HepG2 (cell line): ENCODE results near the gene NUB1. TPM values are rescaled to one million over a fixed set of nuclear protein-coding genes. Genes with fewer than 3 reads are reported as not detected.

Source experiments
- CBX1 ChIP-seq: IDR thresholded peaks from one replicate; pipeline ENCODE4 v1.6.1; 2016; ENCODE audit warnings: antibody characterized with exemption, low read depth
- DMTF1 ChIP-seq: sonication (generic); formaldehyde crosslinking; IDR thresholded peaks from 2 replicates; pipeline ENCODE4 v1.4.0; 2020; ENCODE audit warnings: mild to moderate bottlenecking, missing genetic modification reagents
- DNMT1 ChIP-seq: sonication (generic); formaldehyde crosslinking; IDR thresholded peaks from 2 replicates; pipeline ENCODE4 v1.5.1; 2020; ENCODE audit warnings: mild to moderate bottlenecking, missing genetic modification reagents
- ELF3 ChIP-seq: IDR thresholded peaks from 2 replicates; pipeline ENCODE4 v1.6.1; 2016; ENCODE audit warnings: missing genetic modification reagents, missing compliant biosample characterization
- ETS1 ChIP-seq: sonication (generic); formaldehyde crosslinking; IDR thresholded peaks from 2 replicates; pipeline ENCODE4 v1.4.0; 2020; ENCODE audit warnings: missing genetic modification reagents
- FOXC1 ChIP-seq: sonication (generic); formaldehyde crosslinking; IDR thresholded peaks from 2 replicates; pipeline ENCODE4 v1.8.0; 2022; ENCODE audit warnings: mild to moderate bottlenecking, missing genetic modification reagents, borderline replicate concordance
- HOXA5 ChIP-seq: sonication (generic); formaldehyde crosslinking; IDR thresholded peaks from 2 replicates; pipeline ENCODE4 v1.4.0; 2020; ENCODE audit warnings: missing genetic modification reagents
- IKZF5 ChIP-seq: IDR thresholded peaks from 2 replicates; pipeline ENCODE4 v1.6.1; 2018; ENCODE audit warnings: missing genetic modification reagents, mild to moderate bottlenecking, missing compliant biosample characterization
- KAT8 ChIP-seq: IDR thresholded peaks from 2 replicates; pipeline ENCODE4 v1.6.1; 2016; ENCODE audit warnings: missing genetic modification reagents, missing compliant biosample characterization
- MTF2 ChIP-seq: sonication (generic); formaldehyde crosslinking; IDR thresholded peaks from 2 replicates; pipeline ENCODE4 v1.5.0; 2020; ENCODE audit warnings: missing genetic modification reagents, borderline replicate concordance
- NFKB2 ChIP-seq: sonication (generic); formaldehyde crosslinking; IDR thresholded peaks from 2 replicates; pipeline ENCODE4 v1.4.0; 2020; ENCODE audit warnings: missing genetic modification reagents, borderline replicate concordance
- NFRKB ChIP-seq: fragments of 450-650 bp; IDR thresholded peaks from 2 replicates; pipeline ENCODE4 v1.6.1; 2017
- NFYB ChIP-seq: sonication (generic); formaldehyde crosslinking; IDR thresholded peaks from 2 replicates; pipeline ENCODE4 v1.4.0; 2020; ENCODE audit warnings: missing genetic modification reagents
- PBX2 ChIP-seq: IDR thresholded peaks from 2 replicates; pipeline ENCODE4 v1.6.1; 2016; ENCODE audit warnings: control low read depth
- PHF21A ChIP-seq: sonication (generic); formaldehyde crosslinking; IDR thresholded peaks from 2 replicates; pipeline ENCODE4 v1.5.0; 2020; ENCODE audit warnings: mild to moderate bottlenecking, missing genetic modification reagents
- RXRA ChIP-seq: sonication (generic); formaldehyde crosslinking; IDR thresholded peaks from 2 replicates; pipeline ENCODE4 v1.5.1; 2020; ENCODE audit warnings: missing genetic modification reagents
- SAP130 ChIP-seq: IDR thresholded peaks from 2 replicates; pipeline ENCODE4 v1.6.1; 2016; ENCODE audit warnings: low read depth
- SMC3 ChIP-seq: IDR thresholded peaks from 2 replicates; pipeline ENCODE4 v1.6.1; 2011; ENCODE audit warnings: low read length, improper control_type of control experiment
- TRAFD1 ChIP-seq: sonication (generic); formaldehyde crosslinking; IDR thresholded peaks from 2 replicates; pipeline ENCODE4 v1.5.1; 2020; ENCODE audit warnings: missing genetic modification reagents, mild to moderate bottlenecking, borderline replicate concordance
- ZNF3 ChIP-seq: IDR thresholded peaks from 2 replicates; pipeline ENCODE4 v1.7.0; 2017; ENCODE audit warnings: inconsistent platforms
- ZNF740 ChIP-seq: sonication (generic); formaldehyde crosslinking; IDR thresholded peaks from 2 replicates; pipeline ENCODE4 v1.4.0; 2020; ENCODE audit warnings: missing genetic modification reagents
- ZNF761 ChIP-seq: sonication (generic); formaldehyde crosslinking; conservative IDR thresholded peaks from 2 replicates; pipeline ENCODE4 v1.4.0; 2020; ENCODE audit warnings: mild to moderate bottlenecking, missing genetic modification reagents
- polyA plus RNA-seq, 8 experiments: library from polyadenylated mRNA; depleted of rRNA in 3 of 8; stranded (reverse) in 7 of 8; unstranded in 1 of 8; fragments of >200 nt; fragmentation: Illumina TruSeq in 4 of 8; extraction: Trizol in 4 of 8; gene quantifications; 2 replicates each; pipeline versions ENCODE4 v1.2.1 to v1.2.3, GENCODE V29; 2011 to 2016; ENCODE audit warnings: low read depth in 4 of 8, missing spikeins in 1 of 8, mixed read lengths in 1 of 8; ENCODE audit not compliant: insufficient read depth in 1 of 8
- total RNA-seq, 5 experiments: library from RNA; depleted of rRNA; stranded (reverse); fragments of >200 nt; fragmentation: Illumina TruSeq; extraction: Trizol; gene quantifications; 2 replicates each; pipeline ENCODE4 v1.2.3, GENCODE V29; 2016; ENCODE audit warnings: low read depth in 1 of 5

The NUB1 gene
- total and polyA plus RNA-seq, 2 of the 13 experiments (the other 11 are each of a cell fraction or from before 2014, with no cell fraction given) = 27.1 to 37.0 TPM

- TF ChIP-seq TRAFD1 (CRISPR knock-in tag) (no peak), HOXA5 (CRISPR knock-in tag) (peak; percentile 68), PHF21A (CRISPR knock-in tag) (peak; percentile 34; the same call in 1 of the 2 replicates), FOXC1 (CRISPR knock-in tag) (peak; percentile 69; the same call in 1 of the 2 replicates), ZNF761 (peak; percentile 57; the same call in 1 of the 2 replicates), ZNF3 (CRISPR knock-in tag) (no peak), ZNF740 (CRISPR knock-in tag) (no peak), CBX1 (no peak), PBX2 (CRISPR knock-in tag) (no peak), ELF3 (CRISPR knock-in tag) (peak; percentile 67), RXRA (CRISPR knock-in tag) (peak; percentile 19; the same call in 1 of the 2 replicates), IKZF5 (CRISPR knock-in tag) (no peak), MTF2 (CRISPR knock-in tag) (peak; percentile 51; the same call in 1 of the 2 replicates), ETS1 (0 out of 2 replicates have a peak, but pooled peaks have one; percentile 44), SAP130 (CRISPR knock-in tag) (peak; percentile 90), SMC3 (no peak), NFRKB (no peak), NFYB (CRISPR knock-in tag) (no peak), KAT8 (peak; percentile 91), DNMT1 (CRISPR knock-in tag) (peak; percentile 64; the same call in 1 of the 2 replicates), NFKB2 (peak; percentile 51; the same call in 1 of the 2 replicates), DMTF1 (peak; percentile 98)
These were observed at the start of gene NUB1 (continued) for GRCh38 chr7:151341357-151342101.
